Caco-2 (cell line): ENCODE results near the gene LYPLA2. TPM values are rescaled to one million over a fixed set of nuclear protein-coding genes. Genes with fewer than 3 reads are reported as not detected.

Experiments
- BruUV-seq: library from RNA; stranded (reverse); fragments of 400-500 nt; replicated peaks from 2 replicates; lab custom pipeline; 2021; lab: Mats Ljungman, UMichigan
- CTCF ChIA-PET: fragments of 300-600 bp; sonication (Branson Sonifier 250); formaldehyde crosslinking; loops from one replicate; lab custom pipeline; 2022; ENCODE audit warnings: antibody characterized with exemption; lab: Charles Lee
- POLR2A ChIA-PET: fragments of 300-600 bp; sonication (Branson Sonifier 250); formaldehyde crosslinking; loops from one replicate; lab custom pipeline; 2022; ENCODE audit warnings: antibody characterized with exemption; lab: Charles Lee
- DNase-seq, 2 experiments: peaks; one replicate each; pipeline versions ENCODE4 v3.0.0 to v3.0.0-alpha.2; 2020 to 2022
- H3K27me3 ChIP-seq: replicated peaks from 2 replicates; pipeline ENCODE4 v1.6.0; 2011; ENCODE audit warnings: low read length; ENCODE audit not compliant: control insufficient read depth, insufficient read depth
- H3K36me3 ChIP-seq: 2 replicates; pipeline ENCODE4 v1.5.1; 2011; ENCODE audit warnings: low read length; ENCODE audit not compliant: control insufficient read depth, insufficient read depth
- H3K4me1 ChIP-seq: fragments of 250-450 bp; sonication (Bioruptor Pico); 2 replicates; pipeline ENCODE4 v1.5.1; 2020; ENCODE audit warnings: mild to moderate bottlenecking
- H3K4me3 ChIP-seq: 2 replicates; pipeline ENCODE4 v1.5.1; 2011; ENCODE audit warnings: low read depth, mild to moderate bottlenecking, control low read depth, low read length
- H3K9me3 ChIP-seq: fragments of 250-450 bp; sonication (Bioruptor Pico); 2 replicates; pipeline ENCODE4 v1.5.1; 2020; ENCODE audit warnings: mild to moderate bottlenecking, moderate library complexity
- H3K27ac Mint-ChIP-seq: one replicate; pipeline ENCODE4 v1.8.0; 2022; ENCODE audit warnings: mixed read lengths; ENCODE audit not compliant: unreplicated experiment
- H3K27me3 Mint-ChIP-seq: one replicate; pipeline ENCODE4 v1.8.0; 2022; ENCODE audit warnings: mixed read lengths; ENCODE audit not compliant: insufficient read depth, unreplicated experiment
- H3K36me3 Mint-ChIP-seq: one replicate; pipeline ENCODE4 v1.8.0; 2022; ENCODE audit warnings: mild to moderate bottlenecking, mixed read lengths; ENCODE audit not compliant: insufficient read depth, unreplicated experiment
- H3K4me1 Mint-ChIP-seq: one replicate; pipeline ENCODE4 v1.8.0; 2022; ENCODE audit warnings: low read depth, mixed read lengths; ENCODE audit not compliant: unreplicated experiment
- H3K4me3 Mint-ChIP-seq: one replicate; pipeline ENCODE4 v1.8.0; 2022; ENCODE audit warnings: mild to moderate bottlenecking, moderate library complexity, mixed read lengths; ENCODE audit not compliant: unreplicated experiment
- H3K9me3 Mint-ChIP-seq: one replicate; pipeline ENCODE4 v1.8.0; 2022; ENCODE audit warnings: mixed read lengths; ENCODE audit not compliant: unreplicated experiment
- intact Hi-C: fragments of 100-400 bp; cut with micrococcal nuclease; formaldehyde crosslinking; loops from one replicate; pipeline ENCODE4 v1.10.0; 2022; ENCODE audit not compliant: unreplicated experiment
- total RNA-seq: library from RNA; stranded (reverse); gene quantifications from 2 replicates; pipeline ENCODE4 v1.2.3, GENCODE V29; 2022
- TF ChIP-seq, protein P1 (sequence below), 2 experiments: fragments of 200-600 bp in 1 of 2; IDR thresholded peaks; 1 replicate in 1 of 2; 2 replicates in 1 of 2; pipeline versions ENCODE4 v1.5.1 to v1.8.0; 2011 to 2022; ENCODE audit warnings: antibody characterized with exemption in 1 of 2, control low read depth in 1 of 2, inconsistent platforms in 1 of 2, low read depth in 1 of 2, low read length in 1 of 2, mild to moderate bottlenecking in 1 of 2, moderate library complexity in 1 of 2; ENCODE audit not compliant: insufficient read depth in 1 of 2, severe bottlenecking in 1 of 2, unreplicated experiment in 1 of 2

The LYPLA2 gene
- total RNA-seq, 1 experiment from 2014 or later = 52.5 TPM

DNA sequence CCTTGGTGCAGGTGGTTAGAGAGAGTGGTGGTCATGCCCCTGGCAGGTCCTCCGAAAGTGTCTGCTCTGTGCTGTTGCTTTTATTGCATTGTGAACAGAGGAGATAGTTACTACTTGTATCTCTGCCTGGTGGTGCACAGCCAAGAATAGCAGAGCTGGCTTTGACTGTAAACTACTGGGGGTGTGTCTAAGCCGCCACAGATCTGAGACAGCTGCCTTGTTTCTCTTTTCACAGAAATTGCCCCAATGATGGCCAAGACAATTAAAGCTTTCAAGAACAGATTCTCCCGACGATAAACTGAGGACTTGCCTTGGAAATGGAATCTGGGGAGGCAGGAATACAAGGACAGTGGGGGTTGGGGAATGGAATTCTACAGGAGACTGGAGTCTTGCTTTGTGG lies 31.7 kb upstream of the LYPLA2 start:
- ChIA-PET CTCF (no interaction called here), POLR2A (no interaction called here)
- Mint-ChIP-seq H3K27ac (no peak overlapping the region), H3K36me3 (peaks cover 71% of the 10 kb centered on the region), H3K4me3 (no peak overlapping the region), H3K4me1 (no peaks in the 10 kb centered on the region), H3K9me3 (no peaks in the 10 kb centered on the region), H3K27me3 (no peaks in the 10 kb centered on the region)
- H3K4me1 ChIP-seq = no peaks in the 10 kb centered on the region
- peaks cover 2% of the 10 kb centered on the region; the same call in 1 of the 2 replicates for H3K36me3 ChIP-seq
- no peaks in the 10 kb centered on the region for H3K27me3 ChIP-seq
- BruUV-seq = no TSS peak
- TF ChIP-seq, protein P1, sequence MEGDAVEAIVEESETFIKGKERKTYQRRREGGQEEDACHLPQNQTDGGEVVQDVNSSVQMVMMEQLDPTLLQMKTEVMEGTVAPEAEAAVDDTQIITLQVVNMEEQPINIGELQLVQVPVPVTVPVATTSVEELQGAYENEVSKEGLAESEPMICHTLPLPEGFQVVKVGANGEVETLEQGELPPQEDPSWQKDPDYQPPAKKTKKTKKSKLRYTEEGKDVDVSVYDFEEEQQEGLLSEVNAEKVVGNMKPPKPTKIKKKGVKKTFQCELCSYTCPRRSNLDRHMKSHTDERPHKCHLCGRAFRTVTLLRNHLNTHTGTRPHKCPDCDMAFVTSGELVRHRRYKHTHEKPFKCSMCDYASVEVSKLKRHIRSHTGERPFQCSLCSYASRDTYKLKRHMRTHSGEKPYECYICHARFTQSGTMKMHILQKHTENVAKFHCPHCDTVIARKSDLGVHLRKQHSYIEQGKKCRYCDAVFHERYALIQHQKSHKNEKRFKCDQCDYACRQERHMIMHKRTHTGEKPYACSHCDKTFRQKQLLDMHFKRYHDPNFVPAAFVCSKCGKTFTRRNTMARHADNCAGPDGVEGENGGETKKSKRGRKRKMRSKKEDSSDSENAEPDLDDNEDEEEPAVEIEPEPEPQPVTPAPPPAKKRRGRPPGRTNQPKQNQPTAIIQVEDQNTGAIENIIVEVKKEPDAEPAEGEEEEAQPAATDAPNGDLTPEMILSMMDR (IDR thresholded peaks at IDR 0.05; ENCODE audit: insufficient read depth in 1 of 2, low read depth in 1 of 2, low read length in 1 of 2, severe bottlenecking in 1 of 2, unreplicated experiment in 1 of 2) = no peak
- H3K9me3 ChIP-seq = no peaks in the 10 kb centered on the region
- DNase-seq = no peak
- intact Hi-C loops = no loop called here
- no peak overlapping the region for H3K4me3 ChIP-seq

DNA sequence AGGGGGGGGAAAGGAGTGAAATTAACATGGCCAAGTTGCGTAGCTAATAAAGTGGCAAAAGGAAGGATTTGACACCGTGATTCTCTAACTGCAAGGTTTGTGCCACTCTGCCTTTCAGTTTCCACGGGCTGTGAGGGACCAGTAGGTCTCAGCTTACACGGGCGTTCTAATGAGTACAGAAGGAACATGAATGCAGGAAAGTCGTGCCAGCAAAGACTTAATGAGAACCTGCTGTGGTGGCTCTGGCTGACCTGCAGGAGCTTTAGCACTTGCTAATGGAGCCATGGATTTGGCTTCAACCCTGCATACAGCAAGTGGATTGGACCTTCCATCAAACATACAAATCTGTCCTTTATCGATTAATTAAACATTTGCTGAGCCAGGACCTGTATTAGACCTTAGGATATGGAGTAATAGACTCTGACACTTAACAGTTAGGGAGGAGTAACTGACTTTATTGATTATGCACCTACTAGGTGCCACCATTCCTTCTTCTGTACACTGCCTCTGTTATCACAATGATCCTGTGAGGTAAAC lies 27.8 kb upstream of the LYPLA2 start:
- no peaks in the 10 kb centered on the region for H3K27me3 ChIP-seq
- H3K36me3 ChIP-seq = 0 out of 2 replicates have a peak, but pooled peaks cover 1% of the 10 kb centered on the region
- no peaks in the 10 kb centered on the region for H3K27me3 Mint-ChIP-seq
- intact Hi-C loops = no loop called here
- H3K4me3 Mint-ChIP-seq = no peak overlapping the region
- CTCF ChIA-PET = interaction anchor here (0.6 kb wide), 1 partner anchor 734 kb away, joined by 4 read pairs; no protein-coding TSS in a partner anchor
- H3K9me3 ChIP-seq = no peaks in the 10 kb centered on the region
- no peaks in the 10 kb centered on the region for H3K9me3 Mint-ChIP-seq
- no peaks in the 10 kb centered on the region for H3K4me1 ChIP-seq
- BruUV-seq = no TSS peak
- DNase-seq = no peak
- POLR2A ChIA-PET = no interaction called here
- no peak overlapping the region for H3K4me3 ChIP-seq
- H3K4me1 Mint-ChIP-seq = no peaks in the 10 kb centered on the region
- TF ChIP-seq, protein P1 (IDR thresholded peaks at IDR 0.05; ENCODE audit: insufficient read depth in 1 of 2, low read depth in 1 of 2, low read length in 1 of 2, severe bottlenecking in 1 of 2, unreplicated experiment in 1 of 2) = no peak
- no peak overlapping the region for H3K27ac Mint-ChIP-seq
- H3K36me3 Mint-ChIP-seq = peaks cover 51% of the 10 kb centered on the region

DNA sequence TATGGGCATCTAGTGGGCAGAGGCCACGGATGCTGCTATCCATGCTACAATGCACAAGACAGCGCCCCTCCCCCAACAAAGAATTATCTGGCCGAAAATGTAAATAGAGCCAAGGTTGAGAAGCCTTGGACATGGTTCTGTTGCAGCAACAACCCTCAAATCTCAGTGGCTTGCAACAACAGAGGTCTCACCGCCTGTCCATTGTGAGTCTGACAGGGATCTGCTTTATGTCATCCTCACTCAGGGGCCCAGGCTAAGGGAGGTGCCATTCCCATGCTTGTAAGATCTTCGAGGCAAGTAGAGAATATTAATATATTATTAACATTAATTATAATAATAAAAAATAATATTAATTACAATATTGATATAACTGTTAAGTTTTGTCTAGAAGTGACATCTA lies 22.2 kb upstream of the LYPLA2 start:
- H3K4me3 ChIP-seq = no peak overlapping the region
- no peak overlapping the region for H3K4me3 Mint-ChIP-seq
- H3K27me3 ChIP-seq = no peaks in the 10 kb centered on the region
- intact Hi-C loops = no loop called here
- no peaks in the 10 kb centered on the region; the same call in 1 of the 2 replicates for H3K36me3 ChIP-seq
- H3K27me3 Mint-ChIP-seq = no peaks in the 10 kb centered on the region
- H3K9me3 ChIP-seq = no peaks in the 10 kb centered on the region
- H3K4me1 ChIP-seq = no peaks in the 10 kb centered on the region
- no peaks in the 10 kb centered on the region for H3K4me1 Mint-ChIP-seq
- BruUV-seq = no TSS peak
- TF ChIP-seq, protein P1 (IDR thresholded peaks at IDR 0.05; ENCODE audit: insufficient read depth in 1 of 2, low read depth in 1 of 2, low read length in 1 of 2, severe bottlenecking in 1 of 2, unreplicated experiment in 1 of 2) = no peak
- H3K36me3 Mint-ChIP-seq = peaks cover 19% of the 10 kb centered on the region
- H3K9me3 Mint-ChIP-seq = no peaks in the 10 kb centered on the region
- ChIA-PET POLR2A (no interaction called here), CTCF (no interaction called here)
- no peak overlapping the region for H3K27ac Mint-ChIP-seq
- no peak for DNase-seq
